Measurements from ENCODE around the gene TRIM33.
A peak's percentile ranks its signal among the peaks of the same experiment; 100 is the strongest.

The TRIM33 gene

GRCh38 chr1:114511032-114511785, at the start of gene TRIM33:
TRIM33 (minus strand) TSS chr1:114511203; CDS start chr1:114511076, 127 bp downstream.
- DNase-seq (ENCODE audit: low read depth in 2 of 2) = peak; percentile 82 to 83

GRCh38 chr1:114559356-114559755, 48.4 kb upstream of the TRIM33 start:
- DNase-seq (ENCODE audit: low read depth in 2 of 2) = no peak

- DNase-seq (ENCODE audit: low read depth in 2 of 2) = no peak
These were observed 47.5 kb upstream of the TRIM33 start for GRCh38 chr1:114558544-114558943.

GRCh38 chr1:114554577-114554976, 43.6 kb upstream of the TRIM33 start:
- DNase-seq (ENCODE audit: low read depth in 2 of 2) = no peak

- no peak for DNase-seq (ENCODE audit: low read depth in 2 of 2)
These were observed 41.2 kb upstream of the TRIM33 start for GRCh38 chr1:114552106-114552639.

- DNase-seq (ENCODE audit: low read depth in 2 of 2) = no peak
These were observed 40.4 kb upstream of the TRIM33 start for GRCh38 chr1:114551400-114551799.

- DNase-seq (ENCODE audit: low read depth in 2 of 2) = no peak
These were observed 39.3 kb upstream of the TRIM33 start for GRCh38 chr1:114550336-114550735.

- DNase-seq (ENCODE audit: low read depth in 2 of 2) = no peak
These were observed 38.1 kb upstream of the TRIM33 start for GRCh38 chr1:114549137-114549536.

- DNase-seq (ENCODE audit: low read depth in 2 of 2) = no peak
These were observed 36.1 kb upstream of the TRIM33 start for GRCh38 chr1:114547076-114547475.

GRCh38 chr1:114545796-114546195, 34.8 kb upstream of the TRIM33 start:
- no peak for DNase-seq (ENCODE audit: low read depth in 2 of 2)

GRCh38 chr1:114545315-114545714, 34.3 kb upstream of the TRIM33 start:
- DNase-seq (ENCODE audit: low read depth in 2 of 2) = no peak

GRCh38 chr1:114540821-114541220, 29.8 kb upstream of the TRIM33 start:
- DNase-seq (ENCODE audit: low read depth in 2 of 2) = no peak

- DNase-seq (ENCODE audit: low read depth in 2 of 2) = no peak
These were observed 29.3 kb upstream of the TRIM33 start for GRCh38 chr1:114540272-114540671.

- DNase-seq (ENCODE audit: low read depth in 2 of 2) = no peak
These were observed 25.0 kb upstream of the TRIM33 start for GRCh38 chr1:114536043-114536442.

- no peak for DNase-seq (ENCODE audit: low read depth in 2 of 2)
These were observed 24.4 kb upstream of the TRIM33 start for GRCh38 chr1:114535401-114535800.

- DNase-seq (ENCODE audit: low read depth in 2 of 2) = no peak
These were observed 20.1 kb upstream of the TRIM33 start for GRCh38 chr1:114531094-114531493.

GRCh38 chr1:114530224-114530623, 19.2 kb upstream of the TRIM33 start:
- no peak for DNase-seq (ENCODE audit: low read depth in 2 of 2)

GRCh38 chr1:114524944-114525343, 13.9 kb upstream of the TRIM33 start:
- DNase-seq (ENCODE audit: low read depth in 2 of 2) = no peak

GRCh38 chr1:114522264-114522575, 11.2 kb upstream of the TRIM33 start:
- no peak for DNase-seq (ENCODE audit: low read depth in 2 of 2)

GRCh38 chr1:114521396-114522263, 10.6 kb upstream of the TRIM33 start:
- no peak for DNase-seq (ENCODE audit: low read depth in 2 of 2)

GRCh38 chr1:114517348-114517747, 6.3 kb upstream of the TRIM33 start:
- DNase-seq (ENCODE audit: low read depth in 2 of 2) = no peak

- no peak for DNase-seq (ENCODE audit: low read depth in 2 of 2)
These were observed 1.7 kb upstream of the TRIM33 start for GRCh38 chr1:114512595-114513280.

Measured in activated CD4-positive, alpha-beta T cell treated with anti-CD3 and anti-CD28 coated beads for 24 hours (primary cell).